Activated T-helper 1 cell treated with anti-CD3 and anti-CD28 coated beads, Interleukin-12 subunit alpha, Interleukin-12 subunit beta, Interleukin-2, Interleukin-4 antibody, amounts not matched to agents 30 ng/mL and 10 ng/mL and 1 ng/mL, durations not matched to agents 14 hours and 24 hours and 36 hours (primary cell): ENCODE measurements around the gene FBXO42. TPM values are rescaled to one million over a fixed set of nuclear protein-coding genes. Genes with fewer than 3 reads are reported as not detected.

ENCODE experiments used
- DNase-seq: peaks from one replicate; pipeline ENCODE4 v3.0.0; 2021; ENCODE audit warnings: low spot score
- H3K27ac Mint-ChIP-seq: one replicate; pipeline ENCODE4 v1.8.0; 2021; ENCODE audit warnings: mild to moderate bottlenecking, mixed read lengths
- H3K27me3 Mint-ChIP-seq: one replicate; pipeline ENCODE4 v1.8.0; 2022; ENCODE audit warnings: mild to moderate bottlenecking, moderate library complexity, mixed read lengths; ENCODE audit not compliant: insufficient read depth
- H3K36me3 Mint-ChIP-seq: one replicate; pipeline ENCODE4 v1.8.0; 2021; ENCODE audit warnings: low read depth, mixed read lengths
- H3K4me1 Mint-ChIP-seq: one replicate; pipeline ENCODE4 v1.8.0; 2021; ENCODE audit warnings: low read depth, mixed read lengths
- H3K4me3 Mint-ChIP-seq: one replicate; pipeline ENCODE4 v1.8.0; 2021; ENCODE audit warnings: mild to moderate bottlenecking, moderate library complexity, mixed read lengths
- H3K9me3 Mint-ChIP-seq: one replicate; pipeline ENCODE4 v1.8.0; 2021; ENCODE audit warnings: mixed read lengths
- intact Hi-C: fragments of 100-400 bp; cut with micrococcal nuclease; formaldehyde crosslinking; loops from one replicate; pipeline ENCODE4 v1.15.1; 2024
- total RNA-seq: library from RNA; stranded (reverse); gene quantifications from 2 replicates; pipeline ENCODE4 v1.2.3, GENCODE V29; 2022

The FBXO42 gene
- total RNA-seq, 1 donor from 2014 or later: 17.1 TPM

DNA sequence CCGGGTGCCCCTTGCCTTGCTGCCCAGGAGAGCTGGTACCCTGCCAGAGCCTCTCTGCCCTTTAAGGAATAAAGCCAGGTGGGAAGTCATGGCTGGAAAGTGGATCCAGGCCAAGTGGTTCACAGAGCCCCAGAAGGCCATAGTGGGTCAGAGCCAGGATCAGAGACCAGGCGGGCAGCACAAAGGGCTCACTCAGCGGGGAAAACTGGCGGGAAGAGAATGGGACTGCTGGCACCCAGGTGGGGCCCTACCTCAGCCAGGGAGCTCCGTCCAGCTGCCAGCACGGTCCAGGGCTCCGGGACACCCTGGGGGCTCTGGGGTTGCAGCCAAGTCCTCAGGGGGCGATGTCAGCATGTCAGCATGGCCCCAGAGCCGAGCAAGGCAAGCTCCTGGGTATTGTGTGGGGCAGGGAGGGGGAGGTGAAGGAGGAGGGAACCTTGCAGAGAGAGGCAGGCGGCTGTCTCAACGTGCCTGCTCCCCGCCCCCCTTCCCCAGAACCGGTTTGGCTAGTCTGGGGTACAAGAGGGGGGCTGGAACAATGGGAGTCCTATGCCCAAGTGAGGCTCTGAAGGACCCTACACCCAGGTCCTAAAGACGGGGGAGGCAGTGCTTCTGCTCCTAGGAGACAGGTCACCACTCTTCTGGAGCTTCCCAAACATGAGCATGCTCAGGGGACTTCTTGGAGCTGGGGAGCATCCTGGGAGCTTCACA is 139.9 kb downstream of the FBXO42 start, which contains the start of gene ARHGEF19:
TSS of gene ARHGEF19 (minus strand) at position 402 of the 711 bp plus-strand sequence. CDS start 3,598 bp downstream, outside the sequence.
- Mint-ChIP-seq H3K9me3 (no peaks in the 10 kb centered on the region), H3K27ac (no peak within 1 kb of the TSS), H3K27me3 (peaks cover 2% of the 10 kb centered on the region), H3K4me3 (no peak within 1 kb of the TSS), H3K4me1 (peaks cover 12% of the 10 kb centered on the region), H3K36me3 (no peaks in the 10 kb centered on the region)
- intact Hi-C loops: no loop called here
- no peak for DNase-seq

- H3K4me3 Mint-ChIP-seq: no peak overlapping the region
- H3K9me3 Mint-ChIP-seq: no peaks in the 10 kb centered on the region
- H3K4me1 Mint-ChIP-seq: peaks cover 8% of the 10 kb centered on the region
- no peak overlapping the region for H3K27ac Mint-ChIP-seq
- no peak for DNase-seq
- H3K36me3 Mint-ChIP-seq: no peaks in the 10 kb centered on the region
- intact Hi-C loops: no loop called here
- peaks cover 2% of the 10 kb centered on the region for H3K27me3 Mint-ChIP-seq
Measured at GRCh38 chr1:16211824-16212223, 140.5 kb downstream of the FBXO42 start.

DNA sequence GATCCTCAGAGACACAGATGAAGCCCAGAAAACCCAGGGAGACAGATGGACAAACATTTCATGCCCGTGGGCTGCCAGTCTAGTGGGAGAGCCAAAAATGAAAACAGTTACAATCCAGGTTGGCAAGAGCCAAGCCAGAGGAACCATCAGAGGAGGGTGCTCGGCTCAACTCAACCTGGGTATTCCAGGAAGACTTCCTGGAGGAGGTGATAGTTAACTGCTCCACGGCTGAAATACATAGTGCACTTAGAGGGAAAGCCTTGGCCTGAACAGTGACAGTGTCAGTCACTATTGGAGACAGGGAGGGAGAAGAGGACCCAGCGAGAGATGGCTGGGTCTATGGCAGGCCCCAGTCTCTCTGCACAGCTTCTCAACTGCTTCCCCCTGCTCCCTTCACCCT is 141.7 kb downstream of the FBXO42 start:
- intact Hi-C loops: no loop called here
- H3K4me1 Mint-ChIP-seq: no peaks in the 10 kb centered on the region
- H3K27me3 Mint-ChIP-seq: peaks cover 2% of the 10 kb centered on the region
- DNase-seq: no peak
- H3K27ac Mint-ChIP-seq: no peak overlapping the region
- no peaks in the 10 kb centered on the region for H3K9me3 Mint-ChIP-seq
- H3K36me3 Mint-ChIP-seq: no peaks in the 10 kb centered on the region
- H3K4me3 Mint-ChIP-seq: no peak overlapping the region

DNA sequence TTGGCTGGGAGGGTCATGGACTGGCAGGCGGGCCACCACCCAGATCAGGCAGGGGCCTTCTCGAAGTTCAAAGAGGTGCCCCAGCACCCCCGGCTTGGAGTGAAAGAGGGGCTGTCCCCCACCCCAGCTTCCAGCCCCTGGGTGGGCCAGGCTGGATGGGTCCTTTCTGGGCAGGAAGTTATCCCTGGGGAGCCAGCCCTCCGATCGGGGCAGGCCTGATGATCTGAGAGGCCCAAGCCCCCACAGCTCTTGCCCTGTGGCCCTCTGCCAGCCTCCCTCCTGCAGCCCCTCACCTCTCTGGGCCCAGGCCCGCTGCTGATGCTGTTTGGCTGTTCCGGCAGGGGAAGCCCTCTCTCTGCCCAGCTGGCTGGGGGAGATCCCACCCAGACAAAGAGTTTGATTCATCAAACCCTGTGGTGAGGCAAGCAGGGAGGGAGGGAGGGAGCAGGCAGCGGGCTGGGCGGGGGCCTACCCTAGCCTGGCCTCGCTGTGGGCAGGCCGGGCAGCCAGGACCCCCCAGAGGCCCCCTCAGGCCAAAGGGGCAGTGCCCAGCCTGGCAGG is 142.4 kb downstream of the FBXO42 start:
- H3K4me1 Mint-ChIP-seq: no peaks in the 10 kb centered on the region
- H3K36me3 Mint-ChIP-seq: no peaks in the 10 kb centered on the region
- intact Hi-C loops: loop anchor here (5.0 kb wide), 1 partner anchor 287 kb away; no protein-coding TSS in a partner anchor
- no peak overlapping the region for H3K27ac Mint-ChIP-seq
- DNase-seq: no peak
- H3K9me3 Mint-ChIP-seq: no peaks in the 10 kb centered on the region
- no peak overlapping the region for H3K4me3 Mint-ChIP-seq
- H3K27me3 Mint-ChIP-seq: peaks cover 2% of the 10 kb centered on the region

DNA sequence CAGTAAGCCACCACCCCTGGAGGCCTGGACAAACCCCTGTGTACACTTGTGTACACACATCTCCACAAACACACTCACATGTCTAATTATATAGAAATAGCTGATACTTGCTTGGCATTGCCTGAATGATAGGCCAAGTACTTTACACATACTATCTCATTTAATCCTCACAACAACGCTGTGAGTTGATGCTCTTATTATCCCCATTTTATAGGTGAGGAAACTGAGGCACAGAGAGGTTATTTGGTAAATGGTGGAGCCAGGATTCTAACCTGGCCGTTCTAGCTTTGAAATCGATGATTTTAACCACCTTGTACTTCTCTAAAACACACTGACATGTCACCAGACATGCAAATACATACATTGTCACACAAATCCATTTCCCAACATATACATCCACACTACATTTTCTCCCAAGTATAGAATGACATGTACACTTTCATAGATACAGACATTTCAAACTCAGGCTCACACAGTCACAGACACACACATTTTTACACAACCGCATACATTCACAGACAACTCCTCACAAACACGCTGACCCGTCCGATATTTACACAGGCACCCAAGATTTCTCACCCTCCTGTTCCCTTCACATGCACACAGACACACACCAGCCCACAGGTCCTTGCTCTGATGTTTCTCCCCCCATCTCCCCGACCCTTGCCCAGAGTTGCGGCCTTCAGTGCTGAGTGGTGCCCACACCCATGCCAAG is 143.0 kb downstream of the FBXO42 start:
- intact Hi-C loops: loop anchor here (5.0 kb wide), 1 partner anchor 288 kb away; no protein-coding TSS in a partner anchor
- Mint-ChIP-seq H3K4me3 (peak overlapping the region; percentile 34), H3K27ac (no peak overlapping the region), H3K4me1 (no peaks in the 10 kb centered on the region), H3K27me3 (peaks cover 2% of the 10 kb centered on the region), H3K36me3 (no peaks in the 10 kb centered on the region), H3K9me3 (no peaks in the 10 kb centered on the region)
- DNase-seq: no peak

GRCh38 chr1:16208270-16208987 is 143.9 kb downstream of the FBXO42 start:
- H3K9me3 Mint-ChIP-seq: no peaks in the 10 kb centered on the region
- no peak for DNase-seq
- no peak overlapping the region for H3K27ac Mint-ChIP-seq
- H3K4me3 Mint-ChIP-seq: peak overlapping the region; percentile 34
- peaks cover 5% of the 10 kb centered on the region for H3K36me3 Mint-ChIP-seq
- peaks cover 2% of the 10 kb centered on the region for H3K27me3 Mint-ChIP-seq
- H3K4me1 Mint-ChIP-seq: no peaks in the 10 kb centered on the region
- intact Hi-C loops: loop anchor here (5.0 kb wide), 1 partner anchor 289 kb away; no protein-coding TSS in a partner anchor

DNA sequence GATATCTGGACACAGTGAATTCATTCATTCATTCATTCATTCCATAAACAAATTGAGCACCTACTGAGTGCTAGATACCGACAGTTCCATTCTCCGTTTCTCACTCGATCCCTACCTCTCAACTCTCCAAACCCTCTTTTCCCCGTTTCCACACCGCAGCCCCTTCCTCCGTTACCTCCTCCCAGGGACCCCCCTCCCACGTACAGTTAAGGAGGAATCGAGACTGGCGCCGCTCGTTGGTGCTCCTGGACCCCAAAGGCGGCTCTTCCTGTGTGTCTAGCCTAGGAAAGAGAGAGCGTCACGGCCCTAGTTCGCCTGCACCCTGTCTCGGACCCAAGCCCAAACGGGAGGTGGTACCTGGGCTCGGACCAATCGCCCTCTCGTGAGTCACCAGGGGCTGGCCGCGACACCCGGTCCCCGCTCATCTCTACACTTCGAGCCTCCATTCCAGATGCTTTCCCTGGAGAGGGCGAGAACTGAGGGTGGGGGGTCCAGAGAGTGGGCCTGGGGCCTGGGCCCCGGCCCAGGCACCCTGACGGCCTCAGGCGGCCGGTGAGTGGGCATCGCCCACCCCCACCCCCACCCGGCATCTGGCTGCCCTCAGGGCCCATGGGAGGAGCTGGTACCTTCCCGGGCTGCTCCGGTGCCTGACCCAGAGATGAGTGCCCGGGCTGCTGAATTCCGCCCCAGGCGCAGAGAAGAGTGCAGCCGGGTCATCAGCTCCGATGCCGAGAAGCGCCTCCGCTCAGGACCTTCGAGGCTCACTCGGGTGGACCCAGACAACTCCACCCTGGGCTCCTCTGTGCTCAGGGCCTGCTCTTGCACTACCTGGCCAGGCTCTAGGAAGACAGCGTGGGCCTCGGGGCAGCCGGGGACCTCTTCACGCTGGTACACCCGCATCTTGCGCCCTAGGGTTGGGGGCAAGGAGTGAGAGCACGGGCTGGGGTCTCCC is 144.7 kb downstream of the FBXO42 start:
- H3K27me3 Mint-ChIP-seq: no peaks in the 10 kb centered on the region
- H3K4me3 Mint-ChIP-seq: peak overlapping the region; percentile 83
- peaks cover 10% of the 10 kb centered on the region for H3K36me3 Mint-ChIP-seq
- intact Hi-C loops: loop anchor here (5.0 kb wide), 1 partner anchor 290 kb away; no protein-coding TSS in a partner anchor
- H3K9me3 Mint-ChIP-seq: no peaks in the 10 kb centered on the region
- peak overlapping the region; percentile 97 for H3K27ac Mint-ChIP-seq
- no peak for DNase-seq
- H3K4me1 Mint-ChIP-seq: no peaks in the 10 kb centered on the region

DNA sequence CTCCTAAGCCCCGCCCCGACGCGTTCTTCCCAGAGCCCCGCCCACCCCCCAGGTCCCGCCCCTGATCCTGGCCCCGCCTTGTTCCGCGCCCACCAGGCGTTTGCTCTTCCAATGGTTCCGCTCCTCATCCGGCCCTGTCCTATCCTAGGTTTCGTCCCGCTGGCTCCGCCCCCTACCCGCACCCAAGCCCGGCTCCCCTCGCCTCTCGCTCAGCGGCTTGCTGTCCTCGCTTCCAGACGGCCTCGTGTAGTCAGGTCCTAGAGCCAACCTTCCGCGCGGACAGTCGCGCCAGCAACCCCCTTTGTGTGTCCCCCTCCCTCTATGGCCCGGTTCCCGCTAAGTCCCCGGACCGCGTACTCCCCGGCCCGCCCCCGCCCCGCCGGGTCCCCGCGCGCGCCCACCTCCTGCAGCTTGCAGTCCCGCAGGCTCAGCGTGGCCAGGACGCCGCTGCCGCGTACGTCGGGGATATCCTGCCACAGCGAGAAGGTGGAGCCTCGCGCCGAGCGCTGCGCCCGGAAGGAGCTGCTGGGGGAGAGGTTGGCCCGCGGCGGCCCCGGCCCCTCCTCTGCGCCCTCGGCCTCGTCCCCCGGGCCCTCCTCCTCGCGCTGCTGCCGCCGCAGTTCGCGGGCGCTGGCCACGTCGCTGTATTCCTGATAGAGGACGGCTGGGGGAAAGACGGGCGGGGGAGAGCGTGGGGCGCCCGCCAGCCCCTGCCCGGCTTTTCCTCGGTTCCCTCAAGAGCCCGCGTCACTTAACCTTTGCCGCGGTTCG is 145.5 kb downstream of the FBXO42 start:
- H3K4me1 Mint-ChIP-seq: no peaks in the 10 kb centered on the region
- H3K27me3 Mint-ChIP-seq: no peaks in the 10 kb centered on the region
- H3K27ac Mint-ChIP-seq: peak overlapping the region; percentile 97
- peaks cover 10% of the 10 kb centered on the region for H3K36me3 Mint-ChIP-seq
- H3K4me3 Mint-ChIP-seq: peak overlapping the region; percentile 83
- intact Hi-C loops: loop anchor here (1.0 to 5.0 kb wide), 8 partner anchors 11 to 373 kb away; partner anchors contain the start of genes CPLANE2, FBXO42 and SZRD1
- no peaks in the 10 kb centered on the region for H3K9me3 Mint-ChIP-seq
- DNase-seq: peak; percentile 92

GRCh38 chr1:16205891-16206546 is 146.3 kb downstream of the FBXO42 start:
- Mint-ChIP-seq H3K27me3 (no peaks in the 10 kb centered on the region), H3K4me3 (peak overlapping the region; percentile 83), H3K27ac (peak overlapping the region; percentile 97), H3K4me1 (no peaks in the 10 kb centered on the region), H3K36me3 (peaks cover 10% of the 10 kb centered on the region), H3K9me3 (no peaks in the 10 kb centered on the region)
- intact Hi-C loops: loop anchor here (1.0 to 5.0 kb wide), 8 partner anchors 11 to 373 kb away; partner anchors contain the start of genes CPLANE2, FBXO42 and SZRD1
- no peak for DNase-seq

DNA sequence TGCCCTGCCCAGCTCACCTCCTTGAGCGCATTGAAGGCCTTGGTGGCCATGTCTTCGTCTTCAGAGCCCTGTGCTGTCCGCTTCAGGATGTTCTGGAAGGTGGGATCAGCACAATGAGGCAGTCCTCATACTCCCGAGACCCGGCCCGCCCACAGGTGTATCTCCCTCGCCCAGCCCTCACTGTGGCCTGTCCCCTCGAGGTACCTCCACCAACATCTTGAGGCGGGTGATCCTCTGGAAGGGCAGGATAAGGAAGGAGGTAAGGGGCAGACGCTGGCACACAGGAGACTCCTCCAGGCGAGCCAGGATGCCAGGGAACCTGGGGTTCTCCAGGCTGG is 147.0 kb downstream of the FBXO42 start:
- no peaks in the 10 kb centered on the region for H3K27me3 Mint-ChIP-seq
- H3K4me3 Mint-ChIP-seq: no peak overlapping the region
- H3K9me3 Mint-ChIP-seq: no peaks in the 10 kb centered on the region
- no peak overlapping the region for H3K27ac Mint-ChIP-seq
- H3K36me3 Mint-ChIP-seq: peaks cover 10% of the 10 kb centered on the region
- no peak for DNase-seq
- H3K4me1 Mint-ChIP-seq: no peaks in the 10 kb centered on the region
- intact Hi-C loops: loop anchor here (5.0 kb wide), 1 partner anchor 292 kb away; no protein-coding TSS in a partner anchor
